Panc1 (cell line): ENCODE results near the gene TSPAN2. TPM values are rescaled to one million over a fixed set of nuclear protein-coding genes. Genes with fewer than 3 reads are reported as not detected.

Experiments
- ATAC-seq: fragments of 200-7000 bp; cut with Tn5 transposase; 2 replicates; pipeline ENCODE4 v1.9.1; 2020; ENCODE audit warnings: mild to moderate bottlenecking, moderate library complexity
- BruUV-seq: library from RNA; stranded (reverse); fragments of 400-500 nt; replicated peaks from 2 replicates; lab custom pipeline; 2021; lab: Mats Ljungman, UMichigan
- CTCF ChIA-PET: fragments of 300-600 bp; sonication (Branson Sonifier 250); formaldehyde crosslinking; loops from one replicate; lab custom pipeline; 2022; ENCODE audit warnings: antibody characterized with exemption; lab: Charles Lee
- POLR2A ChIA-PET: fragments of 300-600 bp; sonication (Branson Sonifier 250); formaldehyde crosslinking; loops from one replicate; lab custom pipeline; 2022; ENCODE audit warnings: antibody characterized with exemption; lab: Charles Lee
- DNase-seq: peaks from one replicate; pipeline ENCODE4 v3.0.0-alpha.2; 2010; ENCODE audit warnings: low read depth, low spot score
- H3K27ac ChIP-seq: 2 replicates; pipeline ENCODE4 v1.5.1; 2011; ENCODE audit warnings: mild to moderate bottlenecking, low read length, inconsistent platforms
- H3K27me3 ChIP-seq: fragments of 200-500 bp; sonication (Bioruptor generic); 2 replicates; pipeline ENCODE4 v1.6.0; 2014; ENCODE audit warnings: low read length, inconsistent platforms; ENCODE audit not compliant: control insufficient read depth, insufficient read depth
- H3K36me3 ChIP-seq: fragments of 200-500 bp; sonication (Bioruptor generic); 2 replicates; pipeline ENCODE4 v1.5.1; 2014; ENCODE audit warnings: inconsistent platforms, mild to moderate bottlenecking, low read length, moderate library complexity; ENCODE audit not compliant: control insufficient read depth, insufficient read depth
- H3K4me1 ChIP-seq: 2 replicates; pipeline ENCODE4 v1.5.1; 2011; ENCODE audit warnings: inconsistent platforms, mild to moderate bottlenecking, low read length, moderate library complexity; ENCODE audit not compliant: control insufficient read depth, insufficient read depth
- H3K4me3 ChIP-seq, 2 experiments: 2 replicates each; pipeline ENCODE4 v1.5.1; 2011 to 2012; ENCODE audit warnings: low read depth in 2 of 2, low read length in 2 of 2, mild to moderate bottlenecking in 2 of 2, inconsistent platforms in 1 of 2, moderate library complexity in 1 of 2
- H3K9me3 ChIP-seq: fragments of 200-500 bp; sonication (Bioruptor generic); 2 replicates; pipeline ENCODE4 v1.5.1; 2014; ENCODE audit warnings: low read depth, mild to moderate bottlenecking, inconsistent platforms, low read length, moderate library complexity; ENCODE audit not compliant: control insufficient read depth, insufficient read depth
- CTCF ChIP-seq: fragments of 450-650 bp; IDR thresholded peaks from 2 replicates; pipeline ENCODE4 v1.5.1; 2017; ENCODE audit warnings: mild to moderate bottlenecking
- POLR2AphosphoS5 ChIP-seq: IDR thresholded peaks from 2 replicates; pipeline ENCODE4 v1.6.1; 2012; ENCODE audit warnings: mild to moderate bottlenecking, low read depth, low read length, moderate library complexity
- REST ChIP-seq, 2 experiments: IDR thresholded peaks; 2 replicates each; pipeline ENCODE4 v1.6.1; 2011 to 2012; ENCODE audit warnings: low read depth in 2 of 2, control low read depth in 1 of 2, low read length in 1 of 2, mild to moderate bottlenecking in 1 of 2, moderate library complexity in 1 of 2; ENCODE audit not compliant: insufficient read depth in 1 of 2
- SIN3A ChIP-seq: IDR thresholded peaks from 2 replicates; pipeline ENCODE4 v1.6.1; 2012; ENCODE audit warnings: low read depth, mild to moderate bottlenecking, low read length, moderate library complexity, borderline replicate concordance; ENCODE audit not compliant: insufficient read depth
- TCF7L2 ChIP-seq: IDR thresholded peaks from 2 replicates; pipeline ENCODE4 v1.6.1; 2011; ENCODE audit warnings: mild to moderate bottlenecking, low read depth, low read length, inconsistent platforms
- in situ Hi-C: cut with HindIII; loops from 2 replicates; pipeline ENCODE4 v1.10.0; 2016; ENCODE audit warnings: low sequenced_read_pairs, low pct_unique_long_range_greater_than_20kb
- intact Hi-C: fragments of 100-400 bp; cut with micrococcal nuclease; formaldehyde crosslinking; loops from one replicate; pipeline ENCODE4 v1.10.0; 2022; ENCODE audit not compliant: unreplicated experiment
- total RNA-seq: library from RNA; stranded (reverse); gene quantifications from one replicate; pipeline ENCODE4 v1.2.1, GENCODE V29; 2021; ENCODE audit not compliant: unreplicated experiment

TSPAN2 gene
- total RNA-seq, 1 experiment from 2014 or later: not detected

- DNase-seq: no peak
- in situ Hi-C loops: no loop called here
- no peak overlapping the region for H3K4me3 ChIP-seq
- TF ChIP-seq TCF7L2 (no peak), CTCF (no peak), REST (IDR thresholded peaks at IDR 0.05; ENCODE audit: insufficient read depth in 1 of 2, low read depth in 2 of 2, low read length in 1 of 2) (no peak), SIN3A (no peak), POLR2AphosphoS5 (no peak)
- ATAC-seq: no peak
- ChIA-PET CTCF (no interaction called here), POLR2A (no interaction called here)
- no peaks in the 10 kb centered on the region for H3K27me3 ChIP-seq
- intact Hi-C loops: no loop called here
- BruUV-seq: no TSS peak
- H3K36me3 ChIP-seq: no peaks in the 10 kb centered on the region
- H3K9me3 ChIP-seq: no peaks in the 10 kb centered on the region
- no peak overlapping the region for H3K27ac ChIP-seq
- no peaks in the 10 kb centered on the region for H3K4me1 ChIP-seq
Measured at GRCh38 chr1:115064461-115064860, 24.8 kb downstream of the TSPAN2 start.

- in situ Hi-C loops (no loop called here), intact Hi-C loops (no loop called here)
- H3K4me3 ChIP-seq: no peak overlapping the region
- H3K4me1 ChIP-seq: no peaks in the 10 kb centered on the region
- DNase-seq: no peak
- BruUV-seq: no TSS peak
- ChIA-PET CTCF (no interaction called here), POLR2A (no interaction called here)
- H3K27me3 ChIP-seq: no peaks in the 10 kb centered on the region
- H3K27ac ChIP-seq: no peak overlapping the region
- ATAC-seq: no peak
- no peaks in the 10 kb centered on the region for H3K9me3 ChIP-seq
- H3K36me3 ChIP-seq: no peaks in the 10 kb centered on the region
- no peak for TF ChIP-seq POLR2AphosphoS5
- TF ChIP-seq SIN3A: no peak
- TF ChIP-seq REST (IDR thresholded peaks at IDR 0.05; ENCODE audit: insufficient read depth in 1 of 2, low read depth in 2 of 2, low read length in 1 of 2): no peak
- no peak for TF ChIP-seq CTCF
- no peak for TF ChIP-seq TCF7L2
Measured at GRCh38 chr1:115063228-115063901, 25.9 kb downstream of the TSPAN2 start.
